Measurements from ENCODE around the gene BEND5.

The BEND5 gene

GRCh38 chr1:48680411-48681035, 96.2 kb downstream of the BEND5 start:
- no peak for DNase-seq (ENCODE audit: low read depth)

- no peak for DNase-seq (ENCODE audit: low read depth)
Measured at GRCh38 chr1:48679859-48680258, 96.8 kb downstream of the BEND5 start.

- DNase-seq (ENCODE audit: low read depth), result no peak
Measured at GRCh38 chr1:48678710-48679505, 97.8 kb downstream of the BEND5 start.
